HepG2 (cell line): ENCODE data around the gene SURF6. TPM values are rescaled to one million over a fixed set of nuclear protein-coding genes. Genes with fewer than 3 reads are reported as not detected.
"Not testable (repeated sequence)": the region's sequence is repeated elsewhere in the genome, so short reads cannot be mapped to it uniquely, and the experiment has no call there.

Experiments used
- ATAC-seq: fragments of 200-7000 bp; cut with Tn5 transposase; 3 replicates; pipeline ENCODE4 v1.9.1; 2020; ENCODE audit warnings: mild to moderate bottlenecking, moderate library complexity
- BruUV-seq: library from RNA; stranded (reverse); fragments of 400-500 nt; replicated peaks from 2 replicates; lab custom pipeline; 2021; lab: Mats Ljungman, UMichigan
- CTCF ChIA-PET: fragments of 300-600 bp; formaldehyde crosslinking; extraction: SDS; loops from one replicate; lab custom pipeline; 2021; ENCODE audit warnings: low total read pairs, inconsistent platforms, low intra/inter-chr PET ratio; lab: Yijun Ruan, JAX
- POLR2A ChIA-PET: fragments of 350-600 bp; sonication (Branson Sonifier 250); formaldehyde crosslinking; loops from one replicate; lab custom pipeline; 2020; ENCODE audit warnings: antibody characterized with exemption, inconsistent platforms; lab: Yijun Ruan, JAX
- DNase-seq: peaks from one replicate; pipeline ENCODE4 v3.0.0-alpha.2; 2015; ENCODE audit warnings: low spot score
- FAIRE-seq: peaks from 3 replicates; lab custom pipeline; 2011; peaks lifted over from hg19 to GRCh38; lab: Jason Lieb, UNC
- H2AFZ ChIP-seq: one replicate; pipeline ENCODE4 v1.6.1; 2011; ENCODE audit warnings: low read length, inconsistent platforms
- H3K27ac ChIP-seq: fragments of 300-600 bp; 3 replicates; pipeline ENCODE4 v1.8.0; 2011; ENCODE audit warnings: mixed run types, mild to moderate bottlenecking, mixed read lengths, low read length, inconsistent platforms; ENCODE audit not compliant: insufficient read depth; ENCODE audit errors: extremely low read length
- H3K27me3 ChIP-seq, 2 experiments: fragments of 200-600 bp in 1 of 2; 2 replicates in 1 of 2; 3 replicates in 1 of 2; pipeline versions ENCODE4 v1.6.0 to v1.8.0; 2011; ENCODE audit warnings: low read length in 2 of 2, mild to moderate bottlenecking in 2 of 2, moderate library complexity in 2 of 2, inconsistent platforms in 1 of 2; ENCODE audit not compliant: insufficient read depth in 2 of 2, control insufficient read depth in 1 of 2
- H3K36me3 ChIP-seq, 2 experiments: fragments of 200-600 bp in 1 of 2; replicated peaks in 1 of 2; 2 replicates in 1 of 2; 3 replicates in 1 of 2; pipeline versions ENCODE4 v1.5.1 to v1.8.0; 2011; ENCODE audit warnings: low read length in 2 of 2, inconsistent platforms in 1 of 2; ENCODE audit not compliant: insufficient read depth in 2 of 2, control insufficient read depth in 1 of 2
- H3K4me1 ChIP-seq: 2 replicates; pipeline ENCODE4 v1.5.1; 2012; ENCODE audit warnings: low read length, inconsistent platforms; ENCODE audit not compliant: insufficient read depth
- H3K4me2 ChIP-seq: 2 replicates; pipeline ENCODE4 v1.6.0; 2011; ENCODE audit warnings: low read depth, low read length, inconsistent platforms
- H3K4me3 ChIP-seq, 3 experiments: fragments of 200-600 bp in 1 of 3; sonication (generic), shearing (Covaris generic) in 1 of 3; replicated peaks in 1 of 3; 2 replicates each; pipeline ENCODE4 v1.5.1; 2011 to 2016; ENCODE audit warnings: low read length in 3 of 3, inconsistent platforms in 2 of 3, low read depth in 2 of 3, mild to moderate bottlenecking in 2 of 3, control low read depth in 1 of 3, mixed read lengths in 1 of 3; ENCODE audit not compliant: insufficient read depth in 1 of 3
- H3K79me2 ChIP-seq: one replicate; pipeline ENCODE4 v1.6.1; 2011; ENCODE audit warnings: low read length, inconsistent platforms; ENCODE audit not compliant: insufficient read depth
- H3K9ac ChIP-seq: 2 replicates; pipeline ENCODE4 v1.6.0; 2011; ENCODE audit warnings: mild to moderate bottlenecking, low read depth, low read length, inconsistent platforms; ENCODE audit not compliant: insufficient read depth
- H3K9me3 ChIP-seq: 2 replicates; pipeline ENCODE4 v1.5.1; 2012; ENCODE audit warnings: mild to moderate bottlenecking, low read length
- H4K20me1 ChIP-seq: 2 replicates; pipeline ENCODE4 v1.6.0; 2011; ENCODE audit warnings: inconsistent platforms, mild to moderate bottlenecking, low read length, moderate library complexity; ENCODE audit not compliant: insufficient read depth
- HMG20A ChIP-seq: IDR thresholded peaks from 2 replicates; pipeline ENCODE4 v1.6.1; 2016; ENCODE audit warnings: borderline replicate concordance
- ZFP62 ChIP-seq: sonication (generic); formaldehyde crosslinking; IDR thresholded peaks from 2 replicates; pipeline ENCODE4 v1.4.0; 2020; ENCODE audit warnings: missing genetic modification reagents
- ZNF263 ChIP-seq: sonication (generic); formaldehyde crosslinking; IDR thresholded peaks from 2 replicates; pipeline ENCODE4 v1.4.0; 2020; ENCODE audit warnings: missing genetic modification reagents
- WGBS: methylation state at CpG from one replicate; pipeline ENCODE4 v1.1.6; 2017; ENCODE audit warnings: low lambda C conversion rate; 5-methylcytosine and 5-hydroxymethylcytosine counted together
- in situ Hi-C: cut with HindIII; loops from 2 replicates; pipeline ENCODE4 v1.10.0; 2017; ENCODE audit warnings: low pct_unique_long_range_greater_than_20kb; ENCODE audit not compliant: extremely low pct_ligation_motif_present
- intact Hi-C: fragments of 100-400 bp; cut with micrococcal nuclease; formaldehyde crosslinking; loops from one replicate; pipeline ENCODE4 v1.10.0; 2022; ENCODE audit not compliant: unreplicated experiment
- polyA plus RNA-seq, 8 experiments: library from polyadenylated mRNA; depleted of rRNA in 3 of 8; stranded (reverse) in 7 of 8; unstranded in 1 of 8; fragments of >200 nt; fragmentation: Illumina TruSeq in 4 of 8; extraction: Trizol in 4 of 8; gene quantifications; 2 replicates each; pipeline versions ENCODE4 v1.2.1 to v1.2.3, GENCODE V29; 2011 to 2016; ENCODE audit warnings: low read depth in 4 of 8, missing spikeins in 1 of 8, mixed read lengths in 1 of 8; ENCODE audit not compliant: insufficient read depth in 1 of 8
- total RNA-seq, 5 experiments: library from RNA; depleted of rRNA; stranded (reverse); fragments of >200 nt; fragmentation: Illumina TruSeq; extraction: Trizol; gene quantifications; 2 replicates each; pipeline ENCODE4 v1.2.3, GENCODE V29; 2016; ENCODE audit warnings: low read depth in 1 of 5

The SURF6 gene
- total and polyA plus RNA-seq, 2 of the 13 experiments (the other 11 are each of a cell fraction or from before 2014, with no cell fraction given), result 5.9 to 14.7 TPM

- not testable (repeated sequence) for ATAC-seq
These were observed 9.0 kb downstream of the SURF6 start for GRCh38 chr9:133327021-133327420.

GRCh38 chr9:133323991-133324703 is 11.8 kb downstream of the SURF6 start:
- peaks cover 9% of the 10 kb centered on the region; the same call in 1 of the 2 replicates for H3K9me3 ChIP-seq
- H4K20me1 ChIP-seq, result no peaks in the 10 kb centered on the region
- H3K27me3 ChIP-seq, result peaks cover 0 to 1% of the 10 kb centered on the region in 2 experiments; a peak in 2 of 5 replicates
- H3K4me3 ChIP-seq, result no peak overlapping the region
- no peak overlapping the region for H3K4me2 ChIP-seq
- ATAC-seq (no peak), DNase-seq (no peak), FAIRE-seq (no peak)
- intact Hi-C loops, result no loop called here
- H3K36me3 ChIP-seq, result no peaks in the 10 kb centered on the region
- H3K79me2 ChIP-seq, result no peaks in the 10 kb centered on the region
- no peak overlapping the region for H3K9ac ChIP-seq
- H3K27ac ChIP-seq, result no peak overlapping the region
- ChIA-PET CTCF (no interaction called here), POLR2A (no interaction called here)
- in situ Hi-C loops, result loop anchor here (10.0 kb wide), 1 partner anchor 79 kb away; no protein-coding TSS in a partner anchor
- BruUV-seq, result no TSS peak
- TF ChIP-seq ZFP62 (CRISPR knock-in tag) (no peak), HMG20A (no peak), ZNF263 (CRISPR knock-in tag) (no peak)
- 31% methylated on average over 13 of the region's 13 CpGs for WGBS
- H3K4me1 ChIP-seq, result no peaks in the 10 kb centered on the region
- no peak overlapping the region for H2AFZ ChIP-seq

More at GRCh38 chr9:133327021-133327420, 9.0 kb downstream of the SURF6 start:
- FAIRE-seq, H3K79me2 ChIP-seq, BruUV-seq, H3K27ac ChIP-seq, H3K9ac ChIP-seq, POLR2A ChIA-PET, H3K4me1 ChIP-seq, H3K4me3 ChIP-seq, H3K27me3 ChIP-seq, H2AFZ ChIP-seq, intact Hi-C loops, DNase-seq, H3K4me2 ChIP-seq, H3K9me3 ChIP-seq, CTCF ChIA-PET, H4K20me1 ChIP-seq: not testable (repeated sequence)
- in situ Hi-C loops, result loop anchor here (10.0 kb wide), 1 partner anchor 82 kb away; no protein-coding TSS in a partner anchor
- WGBS, result 44% methylated on average over 6 of the region's 6 CpGs
- H3K36me3 ChIP-seq, result peaks cover 3 to 13% of the 10 kb centered on the region in 2 experiments; a peak in 3 of 5 replicates
